Ovary (tissue), 3 donors: ENCODE measurements around the gene ZNF346.

Source experiments
- CTCF ChIP-seq, 3 donors: fragments of 450-650 bp in 2 of 3; fragments of 200-600 bp in 1 of 3; IDR thresholded peaks; one replicate each; pipeline versions ENCODE4 v1.5.1 to v1.8.0; 2016 to 2022; ENCODE audit warnings: antibody characterized with exemption in 3 of 3, mild to moderate bottlenecking in 1 of 3
- POLR2A ChIP-seq: fragments of 450-650 bp; IDR thresholded peaks from one replicate; pipeline ENCODE4 v1.6.1; 2017; ENCODE audit warnings: antibody characterized with exemption, mild to moderate bottlenecking, moderate library complexity
- donor health status: DM: no; HTN: no; CAD: no.

- TF ChIP-seq POLR2A (no peak), CTCF (IDR thresholded peaks at IDR 0.05) (no peak)
These were observed 73.9 kb downstream of the ZNF346 start for GRCh38 chr5:177096162-177097015.
